ACHN (cell line): Measurements from ENCODE around the gene PIAS1.
"Not testable (repeated sequence)": the region's sequence is repeated elsewhere in the genome, so short reads cannot be mapped to it uniquely, and the experiment has no call there.

ENCODE experiments used
- DNase-seq: peaks from one replicate; pipeline ENCODE4 v3.0.0-alpha.2; 2015
- in situ Hi-C: cut with HindIII; loops from 2 replicates; pipeline ENCODE4 v1.10.0; 2017; ENCODE audit warnings: low sequenced_read_pairs, low pct_ligation_motif_present, low pct_unique_long_range_greater_than_20kb

Gene PIAS1

GRCh38 chr15:68192117-68192516, 138.0 kb downstream of the PIAS1 start:
- in situ Hi-C loops = no loop called here
- DNase-seq = no peak

- in situ Hi-C loops = no loop called here
- DNase-seq = no peak
Observed at GRCh38 chr15:68192804-68193486, 138.8 kb downstream of the PIAS1 start.

GRCh38 chr15:68195336-68196112, 141.4 kb downstream of the PIAS1 start:
- in situ Hi-C loops = no loop called here

GRCh38 chr15:68196445-68197169, 142.5 kb downstream of the PIAS1 start:
- in situ Hi-C loops = no loop called here
- no peak for DNase-seq

More at GRCh38 chr15:68195336-68196112, 141.4 kb downstream of the PIAS1 start:
- DNase-seq = no peak

DNA sequence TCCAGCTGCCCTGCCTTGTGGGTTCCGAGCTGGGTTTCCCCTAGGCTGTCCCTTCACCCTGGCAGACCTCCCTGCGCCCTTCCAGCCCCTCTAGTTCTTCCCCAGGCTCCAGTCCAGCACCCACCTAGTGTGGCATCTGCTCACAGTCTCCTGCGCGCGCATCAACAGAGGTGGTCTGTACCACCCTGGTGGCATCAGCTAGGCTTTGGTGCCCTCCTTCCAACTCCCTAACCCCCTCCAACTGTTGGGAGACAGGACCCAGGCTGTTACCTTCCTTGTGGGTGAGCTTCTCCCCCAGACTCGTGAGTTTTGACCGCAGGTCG, 143.0 kb downstream of the PIAS1 start:
- in situ Hi-C loops = no loop called here
- no peak for DNase-seq

- DNase-seq = no peak
- in situ Hi-C loops = no loop called here
Observed at GRCh38 chr15:68197661-68198437, 143.7 kb downstream of the PIAS1 start.

- no peak for DNase-seq
- in situ Hi-C loops = no loop called here
Observed at GRCh38 chr15:68199340-68199739, 145.2 kb downstream of the PIAS1 start.

- no peak for DNase-seq
- in situ Hi-C loops = no loop called here
Observed at GRCh38 chr15:68200016-68200861, 146.1 kb downstream of the PIAS1 start.

GRCh38 chr15:68201153-68201878, 147.2 kb downstream of the PIAS1 start:
- DNase-seq = no peak

GRCh38 chr15:68201879-68202261, 147.8 kb downstream of the PIAS1 start:
- in situ Hi-C loops = no loop called here
- DNase-seq = no peak

More at GRCh38 chr15:68201153-68201878, 147.2 kb downstream of the PIAS1 start:
- in situ Hi-C loops = no loop called here

DNA sequence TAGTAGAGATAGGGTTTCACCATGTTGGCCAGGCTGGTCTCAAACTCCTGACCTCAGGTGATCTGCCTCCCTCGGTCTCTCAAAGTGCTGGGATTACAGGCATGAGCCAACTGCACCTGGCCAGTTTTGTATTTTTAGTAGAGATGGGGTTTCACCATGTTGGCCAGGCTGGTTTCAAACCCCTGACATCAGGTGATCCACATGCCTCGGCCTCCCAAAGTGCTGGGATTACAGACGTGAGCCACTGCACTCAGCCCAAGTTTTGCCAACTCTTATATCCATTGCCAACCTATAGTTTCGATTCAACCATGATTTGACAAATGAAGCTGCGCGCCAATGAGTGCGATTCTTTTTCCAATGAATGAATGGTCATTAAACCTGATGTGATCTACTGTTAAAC, 148.9 kb downstream of the PIAS1 start:
- in situ Hi-C loops, DNase-seq: not testable (repeated sequence)

GRCh38 chr15:68203486-68203885, 149.4 kb downstream of the PIAS1 start:
- DNase-seq = no peak
- in situ Hi-C loops = no loop called here

DNA sequence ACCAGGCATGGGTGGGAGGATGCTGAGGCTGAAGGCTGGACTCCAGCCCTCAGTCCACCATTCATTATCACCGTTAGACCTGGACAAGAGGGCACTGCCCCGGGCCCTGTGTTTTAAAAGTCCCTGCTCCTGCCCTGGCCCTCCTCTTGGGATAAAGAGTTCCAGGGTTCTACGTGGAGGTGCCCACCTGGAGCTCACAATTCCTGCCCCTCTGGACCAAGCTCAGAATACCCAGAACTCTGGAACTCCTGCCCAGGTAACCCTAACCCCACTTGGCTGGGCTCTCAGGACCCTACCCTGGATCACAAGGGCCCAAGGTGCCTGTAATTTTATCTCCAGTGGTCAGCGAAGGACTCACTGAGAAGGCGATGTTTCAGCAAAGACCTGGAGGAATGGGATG, 149.8 kb downstream of the PIAS1 start:
- DNase-seq = no peak
- in situ Hi-C loops = no loop called here

- in situ Hi-C loops = no loop called here
- no peak for DNase-seq
Observed at GRCh38 chr15:68204361-68204760, 150.2 kb downstream of the PIAS1 start.

GRCh38 chr15:68204776-68205557, 150.9 kb downstream of the PIAS1 start, which contains the start of gene CALML4:
CALML4 (minus strand) TSS chr15:68205332; CDS start chr15:68205247, 85 bp downstream.
- in situ Hi-C loops = no loop called here
- no peak for DNase-seq

DNA sequence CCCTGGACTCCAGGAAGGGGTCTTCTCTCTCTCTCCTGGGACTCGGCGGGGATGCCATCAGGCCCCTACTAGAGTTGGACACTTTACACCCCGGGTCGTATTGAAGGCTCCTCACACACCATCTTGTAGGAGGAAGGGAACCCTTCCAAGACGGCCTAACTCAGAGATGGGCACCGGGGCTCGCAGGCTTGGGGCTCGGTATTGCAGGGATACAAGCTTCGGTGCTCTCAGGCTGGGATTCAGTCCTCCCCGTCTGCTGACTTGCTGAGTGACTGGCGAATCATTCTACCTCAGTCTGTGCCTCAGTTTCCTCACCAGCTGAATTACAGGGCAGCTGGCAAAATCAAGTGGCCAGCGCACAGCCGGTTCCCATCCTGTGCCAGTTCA, 151.4 kb downstream of the PIAS1 start:
- DNase-seq = no peak
- in situ Hi-C loops = no loop called here
